ENCODE data around the gene ZNF354C.

The ZNF354C gene

DNA sequence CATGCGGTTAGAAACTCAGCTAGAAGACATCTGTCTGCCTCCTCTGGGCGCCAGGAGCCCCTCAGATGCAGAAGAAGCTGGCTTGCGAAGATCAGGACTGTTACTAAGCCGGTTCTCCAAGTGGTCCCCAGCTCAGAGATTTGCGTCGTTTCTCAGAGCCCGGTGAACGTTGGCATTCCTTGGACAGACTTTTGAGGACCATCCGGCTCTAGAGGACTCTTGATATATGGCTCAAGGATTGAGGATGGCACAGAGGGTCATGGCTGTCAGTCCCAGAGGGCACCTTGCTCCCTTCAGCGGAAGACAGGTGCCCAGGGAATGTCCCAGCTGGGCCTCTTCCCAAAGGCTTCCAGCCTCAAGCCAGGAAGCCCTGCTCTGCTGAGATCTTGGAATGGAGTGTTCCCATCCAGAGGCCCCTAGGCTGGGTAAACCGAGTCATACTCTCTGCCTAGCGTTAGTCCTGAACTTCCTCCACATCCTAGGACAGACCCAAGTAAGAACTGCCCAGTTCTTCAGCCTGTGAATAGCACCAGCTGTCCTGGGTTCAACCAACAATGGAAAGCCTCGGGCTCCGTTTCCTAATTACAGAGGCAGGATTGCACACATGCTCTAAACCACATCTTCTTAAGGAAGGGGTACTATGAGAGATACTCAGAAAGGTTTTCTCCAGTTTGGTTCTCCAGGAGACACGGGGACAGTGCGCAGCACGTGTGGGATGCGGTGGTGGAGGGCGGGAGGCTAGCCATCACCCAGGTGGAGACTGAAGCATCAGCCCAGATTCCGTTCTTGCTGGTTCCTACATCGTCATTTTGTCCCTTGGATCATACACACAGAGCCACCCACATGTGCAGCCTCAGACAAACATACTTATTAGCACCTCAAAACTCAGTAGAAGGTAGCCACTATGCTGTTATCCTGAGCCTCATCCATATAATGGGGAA is 51.4 kb downstream of the ZNF354C start:
- TF ChIP-seq OSR1 (CRISPR knock-in tag; IDR thresholded peaks at IDR 0.05) (no peak), GLIS3 (CRISPR knock-in tag; IDR thresholded peaks at IDR 0.05) (no peak)
- ATAC-seq, result no peak

DNA sequence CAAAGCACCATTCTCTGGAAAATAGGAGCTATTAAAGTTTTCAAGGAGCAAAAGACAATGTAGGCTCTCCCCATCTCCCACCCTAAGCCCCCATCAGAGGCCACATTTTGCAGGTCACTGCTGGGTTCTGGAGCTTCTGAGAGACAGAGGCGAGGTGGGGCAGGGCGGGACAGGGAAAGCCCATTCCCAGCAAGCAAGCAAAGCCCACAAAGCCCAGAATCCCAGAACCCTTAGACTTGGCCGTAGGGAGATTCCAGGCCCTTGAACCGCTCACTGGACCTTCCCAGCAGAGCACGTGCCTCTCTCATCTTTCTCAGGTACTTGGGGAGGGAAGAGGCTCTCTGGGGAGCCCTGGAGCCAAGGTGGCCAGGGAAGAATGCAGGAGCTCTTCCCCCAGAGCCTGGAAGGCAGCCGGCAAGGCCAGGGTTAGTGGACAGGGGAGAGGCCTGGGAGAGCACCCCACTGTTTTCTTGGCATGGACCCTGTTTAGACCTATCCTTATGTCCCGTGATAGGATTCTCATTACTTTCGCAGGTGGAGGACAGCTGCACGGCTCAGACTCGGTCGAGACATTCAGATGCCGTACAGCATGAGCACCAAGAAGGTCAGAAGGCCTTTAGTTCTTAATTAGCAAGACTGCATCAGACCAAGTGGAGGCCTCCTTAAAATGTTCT is 52.4 kb downstream of the ZNF354C start:
- TF ChIP-seq, protein P1, sequence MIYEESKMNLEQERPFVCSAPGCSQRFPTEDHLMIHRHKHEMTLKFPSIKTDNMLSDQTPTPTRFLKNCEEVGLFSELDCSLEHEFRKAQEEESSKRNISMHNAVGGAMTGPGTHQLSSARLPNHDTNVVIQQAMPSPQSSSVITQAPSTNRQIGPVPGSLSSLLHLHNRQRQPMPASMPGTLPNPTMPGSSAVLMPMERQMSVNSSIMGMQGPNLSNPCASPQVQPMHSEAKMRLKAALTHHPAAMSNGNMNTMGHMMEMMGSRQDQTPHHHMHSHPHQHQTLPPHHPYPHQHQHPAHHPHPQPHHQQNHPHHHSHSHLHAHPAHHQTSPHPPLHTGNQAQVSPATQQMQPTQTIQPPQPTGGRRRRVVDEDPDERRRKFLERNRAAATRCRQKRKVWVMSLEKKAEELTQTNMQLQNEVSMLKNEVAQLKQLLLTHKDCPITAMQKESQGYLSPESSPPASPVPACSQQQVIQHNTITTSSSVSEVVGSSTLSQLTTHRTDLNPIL (CRISPR knock-in tag; IDR thresholded peaks at IDR 0.05; ENCODE audit: low read depth), result no peak
- TF ChIP-seq PPARA (CRISPR knock-in tag; IDR thresholded peaks at IDR 0.05; ENCODE audit: borderline replicate concordance) (no peak), ISL1 (CRISPR knock-in tag; IDR thresholded peaks at IDR 0.05) (no peak), ZC3H10 (CRISPR knock-in tag; IDR thresholded peaks at IDR 0.05) (no peak)

DNA sequence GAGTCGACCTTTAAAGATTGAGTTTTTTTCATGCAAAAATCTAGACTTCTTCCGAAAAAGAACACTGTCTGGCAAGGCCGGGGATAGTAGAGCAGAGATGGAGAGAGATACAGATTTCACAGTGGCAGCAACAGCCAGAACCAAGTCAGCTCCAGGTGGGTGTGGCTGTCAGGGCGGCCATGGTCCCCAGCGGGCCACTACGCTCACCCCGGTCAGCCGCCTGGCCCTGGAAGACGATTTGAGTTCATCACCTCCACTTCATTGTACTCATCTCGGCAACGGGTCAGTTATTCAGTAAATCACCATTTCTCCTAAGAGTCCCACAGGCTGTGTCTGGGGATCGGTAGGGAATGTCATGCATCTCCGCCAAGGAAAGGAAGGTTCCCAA is 53.0 kb downstream of the ZNF354C start:
- no peak for ATAC-seq
- no peak for TF ChIP-seq SNAI2 (CRISPR knock-in tag; IDR thresholded peaks at IDR 0.05)
- TF ChIP-seq, protein P1 (CRISPR knock-in tag; IDR thresholded peaks at IDR 0.05; ENCODE audit: low read depth), result no peak
- TF ChIP-seq ZFP3 (CRISPR knock-in tag; IDR thresholded peaks at IDR 0.05), result no peak
- TF ChIP-seq ZNF70 (CRISPR knock-in tag; IDR thresholded peaks at IDR 0.05), result no peak
- no peak for TF ChIP-seq ISL1 (CRISPR knock-in tag; IDR thresholded peaks at IDR 0.05)
- TF ChIP-seq CSDC2 (CRISPR knock-in tag; IDR thresholded peaks at IDR 0.05), result no peak
- TF ChIP-seq ZNF8 (CRISPR knock-in tag; IDR thresholded peaks at IDR 0.05), result no peak
- TF ChIP-seq TOX (CRISPR knock-in tag; IDR thresholded peaks at IDR 0.05; ENCODE audit: borderline replicate concordance), result no peak
- TF ChIP-seq, protein P2, sequence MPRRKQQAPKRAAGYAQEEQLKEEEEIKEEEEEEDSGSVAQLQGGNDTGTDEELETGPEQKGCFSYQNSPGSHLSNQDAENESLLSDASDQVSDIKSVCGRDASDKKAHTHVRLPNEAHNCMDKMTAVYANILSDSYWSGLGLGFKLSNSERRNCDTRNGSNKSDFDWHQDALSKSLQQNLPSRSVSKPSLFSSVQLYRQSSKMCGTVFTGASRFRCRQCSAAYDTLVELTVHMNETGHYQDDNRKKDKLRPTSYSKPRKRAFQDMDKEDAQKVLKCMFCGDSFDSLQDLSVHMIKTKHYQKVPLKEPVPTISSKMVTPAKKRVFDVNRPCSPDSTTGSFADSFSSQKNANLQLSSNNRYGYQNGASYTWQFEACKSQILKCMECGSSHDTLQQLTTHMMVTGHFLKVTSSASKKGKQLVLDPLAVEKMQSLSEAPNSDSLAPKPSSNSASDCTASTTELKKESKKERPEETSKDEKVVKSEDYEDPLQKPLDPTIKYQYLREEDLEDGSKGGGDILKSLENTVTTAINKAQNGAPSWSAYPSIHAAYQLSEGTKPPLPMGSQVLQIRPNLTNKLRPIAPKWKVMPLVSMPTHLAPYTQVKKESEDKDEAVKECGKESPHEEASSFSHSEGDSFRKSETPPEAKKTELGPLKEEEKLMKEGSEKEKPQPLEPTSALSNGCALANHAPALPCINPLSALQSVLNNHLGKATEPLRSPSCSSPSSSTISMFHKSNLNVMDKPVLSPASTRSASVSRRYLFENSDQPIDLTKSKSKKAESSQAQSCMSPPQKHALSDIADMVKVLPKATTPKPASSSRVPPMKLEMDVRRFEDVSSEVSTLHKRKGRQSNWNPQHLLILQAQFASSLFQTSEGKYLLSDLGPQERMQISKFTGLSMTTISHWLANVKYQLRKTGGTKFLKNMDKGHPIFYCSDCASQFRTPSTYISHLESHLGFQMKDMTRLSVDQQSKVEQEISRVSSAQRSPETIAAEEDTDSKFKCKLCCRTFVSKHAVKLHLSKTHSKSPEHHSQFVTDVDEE (CRISPR knock-in tag; IDR thresholded peaks at IDR 0.05), result no peak
- TF ChIP-seq PPARA (CRISPR knock-in tag; IDR thresholded peaks at IDR 0.05; ENCODE audit: borderline replicate concordance), result no peak
- no peak for TF ChIP-seq ESRRG (CRISPR knock-in tag; IDR thresholded peaks at IDR 0.05)
- TF ChIP-seq OSR1 (CRISPR knock-in tag; IDR thresholded peaks at IDR 0.05), result no peak
- TF ChIP-seq, protein P3, sequence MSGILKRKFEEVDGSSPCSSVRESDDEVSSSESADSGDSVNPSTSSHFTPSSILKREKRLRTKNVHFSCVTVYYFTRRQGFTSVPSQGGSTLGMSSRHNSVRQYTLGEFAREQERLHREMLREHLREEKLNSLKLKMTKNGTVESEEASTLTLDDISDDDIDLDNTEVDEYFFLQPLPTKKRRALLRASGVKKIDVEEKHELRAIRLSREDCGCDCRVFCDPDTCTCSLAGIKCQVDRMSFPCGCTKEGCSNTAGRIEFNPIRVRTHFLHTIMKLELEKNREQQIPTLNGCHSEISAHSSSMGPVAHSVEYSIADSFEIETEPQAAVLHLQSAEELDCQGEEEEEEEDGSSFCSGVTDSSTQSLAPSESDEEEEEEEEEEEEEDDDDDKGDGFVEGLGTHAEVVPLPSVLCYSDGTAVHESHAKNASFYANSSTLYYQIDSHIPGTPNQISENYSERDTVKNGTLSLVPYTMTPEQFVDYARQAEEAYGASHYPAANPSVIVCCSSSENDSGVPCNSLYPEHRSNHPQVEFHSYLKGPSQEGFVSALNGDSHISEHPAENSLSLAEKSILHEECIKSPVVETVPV (CRISPR knock-in tag; IDR thresholded peaks at IDR 0.05), result no peak
- TF ChIP-seq GLIS3 (CRISPR knock-in tag; IDR thresholded peaks at IDR 0.05), result no peak
- TF ChIP-seq ZFP30 (CRISPR knock-in tag; IDR thresholded peaks at IDR 0.05), result no peak
- TF ChIP-seq ARNTL (CRISPR knock-in tag; IDR thresholded peaks at IDR 0.05; ENCODE audit: borderline replicate concordance, low read depth), result no peak
- no peak for TF ChIP-seq ZC3H10 (CRISPR knock-in tag; IDR thresholded peaks at IDR 0.05)
- TF ChIP-seq, protein P4, sequence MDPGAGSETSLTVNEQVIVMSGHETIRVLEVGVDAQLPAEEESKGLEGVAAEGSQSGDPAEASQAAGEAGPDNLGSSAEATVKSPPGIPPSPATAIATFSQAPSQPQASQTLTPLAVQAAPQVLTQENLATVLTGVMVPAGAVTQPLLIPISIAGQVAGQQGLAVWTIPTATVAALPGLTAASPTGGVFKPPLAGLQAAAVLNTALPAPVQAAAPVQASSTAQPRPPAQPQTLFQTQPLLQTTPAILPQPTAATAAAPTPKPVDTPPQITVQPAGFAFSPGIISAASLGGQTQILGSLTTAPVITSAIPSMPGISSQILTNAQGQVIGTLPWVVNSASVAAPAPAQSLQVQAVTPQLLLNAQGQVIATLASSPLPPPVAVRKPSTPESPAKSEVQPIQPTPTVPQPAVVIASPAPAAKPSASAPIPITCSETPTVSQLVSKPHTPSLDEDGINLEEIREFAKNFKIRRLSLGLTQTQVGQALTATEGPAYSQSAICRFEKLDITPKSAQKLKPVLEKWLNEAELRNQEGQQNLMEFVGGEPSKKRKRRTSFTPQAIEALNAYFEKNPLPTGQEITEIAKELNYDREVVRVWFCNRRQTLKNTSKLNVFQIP (CRISPR knock-in tag; IDR thresholded peaks at IDR 0.05; ENCODE audit: borderline replicate concordance, low read depth), result no peak
- TF ChIP-seq, protein P5, sequence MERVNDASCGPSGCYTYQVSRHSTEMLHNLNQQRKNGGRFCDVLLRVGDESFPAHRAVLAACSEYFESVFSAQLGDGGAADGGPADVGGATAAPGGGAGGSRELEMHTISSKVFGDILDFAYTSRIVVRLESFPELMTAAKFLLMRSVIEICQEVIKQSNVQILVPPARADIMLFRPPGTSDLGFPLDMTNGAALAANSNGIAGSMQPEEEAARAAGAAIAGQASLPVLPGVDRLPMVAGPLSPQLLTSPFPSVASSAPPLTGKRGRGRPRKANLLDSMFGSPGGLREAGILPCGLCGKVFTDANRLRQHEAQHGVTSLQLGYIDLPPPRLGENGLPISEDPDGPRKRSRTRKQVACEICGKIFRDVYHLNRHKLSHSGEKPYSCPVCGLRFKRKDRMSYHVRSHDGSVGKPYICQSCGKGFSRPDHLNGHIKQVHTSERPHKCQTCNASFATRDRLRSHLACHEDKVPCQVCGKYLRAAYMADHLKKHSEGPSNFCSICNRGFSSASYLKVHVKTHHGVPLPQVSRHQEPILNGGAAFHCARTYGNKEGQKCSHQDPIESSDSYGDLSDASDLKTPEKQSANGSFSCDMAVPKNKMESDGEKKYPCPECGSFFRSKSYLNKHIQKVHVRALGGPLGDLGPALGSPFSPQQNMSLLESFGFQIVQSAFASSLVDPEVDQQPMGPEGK (CRISPR knock-in tag; IDR thresholded peaks at IDR 0.05; ENCODE audit: borderline replicate concordance), result no peak
- no peak for TF ChIP-seq ZNF565 (CRISPR knock-in tag; conservative IDR thresholded peaks at IDR 0.05; ENCODE audit: low read depth)

More for the DNA sequence above, 52.4 kb downstream of the ZNF354C start:
- no peak for ATAC-seq
